GM13977 (cell line): ENCODE data around the gene CCNQ.
A peak's percentile ranks its signal among the peaks of the same experiment; 100 is the strongest.

Experiments used
- DNase-seq: peaks from one replicate; pipeline ENCODE4 v3.0.0; 2012; ENCODE audit warnings: low spot score
- CTCF ChIP-seq: IDR thresholded peaks from 2 replicates; pipeline ENCODE4 v1.5.1; 2012; ENCODE audit warnings: mild to moderate bottlenecking, control low read depth; ENCODE audit not compliant: insufficient read depth; ENCODE audit errors: extremely low read depth, missing control alignments
- in situ Hi-C: fragments of 300-500 bp; cut with MboI; formaldehyde crosslinking; loops from one replicate; pipeline ENCODE4 v1.12.0; 2022; ENCODE audit warnings: low sequenced_read_pairs, low pct_unique_long_range_greater_than_20kb, mixed read lengths, inconsistent platforms; ENCODE audit not compliant: unreplicated experiment

Gene CCNQ

GRCh38 chrX:153635788-153636668, 37.1 kb upstream of the CCNQ start:
- DNase-seq, result peak; percentile 22
- TF ChIP-seq CTCF, result peak; percentile 37
- in situ Hi-C loops, result no loop called here

GRCh38 chrX:153635388-153635787, 36.4 kb upstream of the CCNQ start:
- in situ Hi-C loops, result no loop called here
- no peak for DNase-seq
- no peak for TF ChIP-seq CTCF

GRCh38 chrX:153634832-153635231, 35.9 kb upstream of the CCNQ start:
- in situ Hi-C loops, result no loop called here
- DNase-seq, result no peak
- TF ChIP-seq CTCF, result no peak

- no peak for DNase-seq
- no peak for TF ChIP-seq CTCF
- in situ Hi-C loops, result no loop called here
Observed at GRCh38 chrX:153634236-153634635, 35.3 kb upstream of the CCNQ start.

GRCh38 chrX:153633607-153634180, 34.8 kb upstream of the CCNQ start:
- no peak for TF ChIP-seq CTCF
- in situ Hi-C loops, result no loop called here
- DNase-seq, result no peak

GRCh38 chrX:153633048-153633447, 34.1 kb upstream of the CCNQ start:
- no peak for DNase-seq
- in situ Hi-C loops, result no loop called here
- no peak for TF ChIP-seq CTCF
